Progenitor cell of endocrine pancreas (in vitro differentiated cells): ENCODE results near the gene TSTD2. TPM values are rescaled to one million over a fixed set of nuclear protein-coding genes. Genes with fewer than 3 reads are reported as not detected.

Experiments used
- DNase-seq: peaks from one replicate; pipeline ENCODE4 v3.0.0; 2021; ENCODE audit warnings: low spot score; ENCODE audit not compliant: unreplicated experiment
- H3K27ac Mint-ChIP-seq: 2 replicates; pipeline ENCODE4 v1.8.0; 2021; ENCODE audit warnings: mild to moderate bottlenecking, moderate library complexity, mixed read lengths
- H3K27me3 Mint-ChIP-seq: 2 replicates; pipeline ENCODE4 v1.8.0; 2021; ENCODE audit warnings: mixed read lengths
- H3K36me3 Mint-ChIP-seq: 2 replicates; pipeline ENCODE4 v1.8.0; 2022; ENCODE audit warnings: mixed read lengths; ENCODE audit not compliant: insufficient read depth
- H3K4me1 Mint-ChIP-seq: 2 replicates; pipeline ENCODE4 v1.8.0; 2021; ENCODE audit warnings: low read depth, mixed read lengths
- H3K4me3 Mint-ChIP-seq: 2 replicates; pipeline ENCODE4 v1.8.0; 2021; ENCODE audit warnings: low read depth, mild to moderate bottlenecking, moderate library complexity, mixed read lengths
- H3K9me3 Mint-ChIP-seq: 2 replicates; pipeline ENCODE4 v1.8.0; 2021; ENCODE audit warnings: low read depth, mixed read lengths
- CTCF ChIP-seq: fragments of 200-600 bp; sonication (generic); IDR thresholded peaks from one replicate; pipeline ENCODE4 v1.5.0; 2021; ENCODE audit warnings: antibody characterized with exemption, mild to moderate bottlenecking; ENCODE audit not compliant: unreplicated experiment
- long read RNA-seq: library from polyadenylated mRNA; unstranded; transcript quantifications from one replicate; pipeline ENCODE4 v2.0.0, GENCODE V29; 2020
- total RNA-seq: library from RNA; stranded (reverse); gene quantifications from 2 replicates; pipeline ENCODE4 v1.2.1, GENCODE V29; 2021

Gene TSTD2
- total RNA-seq: 44.7 and 45.7 TPM in 2 replicates
- long read RNA-seq, full-length matches to known transcripts: 67 of 86 reads
- long read RNA-seq, partial matches to known transcripts: 10 of 86 reads
- long read RNA-seq, other reads (novel, unspliced or antisense): 9 of 86 reads

DNA sequence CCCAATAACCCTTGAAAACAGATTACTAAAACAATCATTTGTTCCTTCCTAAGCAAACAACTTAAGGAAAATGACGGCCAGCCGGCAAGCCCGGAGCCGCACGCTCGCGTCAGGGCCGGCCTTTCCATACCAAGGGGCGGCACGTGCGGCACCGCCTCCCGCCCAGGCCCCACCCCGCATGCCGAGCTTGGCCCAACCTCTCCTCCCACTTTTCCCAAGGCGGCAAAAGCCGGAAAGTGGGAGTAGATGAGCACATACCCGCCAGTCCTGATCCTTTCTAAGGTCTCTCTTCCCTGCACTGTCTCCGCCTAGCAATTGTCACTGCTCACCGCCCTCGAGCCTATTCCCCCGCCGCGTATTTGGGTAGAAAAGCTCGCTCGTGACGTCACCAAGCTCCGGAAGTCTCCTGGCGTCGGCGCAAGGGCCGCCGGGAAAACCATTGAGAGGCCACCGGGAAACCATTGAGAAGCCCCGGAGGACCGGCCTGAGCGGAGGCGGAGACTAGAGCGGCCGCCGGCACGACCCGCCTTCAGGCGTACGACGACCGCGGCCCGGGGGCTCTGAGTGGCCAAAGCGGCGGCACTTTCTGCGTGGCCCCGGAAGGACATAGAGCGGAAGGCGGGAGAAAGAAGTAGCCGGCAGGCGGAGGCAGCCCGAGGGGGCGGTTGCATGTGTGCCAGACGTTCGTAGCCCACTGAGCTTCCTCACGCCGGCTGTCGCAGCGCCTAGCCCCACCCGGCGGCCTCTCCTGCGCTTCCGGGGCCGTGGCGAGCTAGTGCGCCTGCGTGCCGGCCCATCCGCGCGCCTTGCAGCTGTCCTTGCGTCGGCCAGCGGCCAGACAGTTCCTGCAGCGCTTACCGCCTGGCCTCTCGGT lies at the start of gene TSTD2, which contains the start of gene NCBP1:
Gene TSTD2 (minus strand): TSS at position 384 of the 874 bp plus-strand sequence. CDS start 5,806 bp downstream, outside the sequence.
Gene NCBP1 (plus strand): TSS at position 837 of the 874 bp plus-strand sequence. CDS start 61 bp downstream, outside the sequence.
- peak; percentile 87 for DNase-seq
- no peak for TF ChIP-seq CTCF
- H3K27ac Mint-ChIP-seq: peak within 1 kb of the TSS; percentile 100
- no peaks in the 10 kb centered on the region for H3K27me3 Mint-ChIP-seq
- peak within 1 kb of the TSS; percentile 94 for H3K4me3 Mint-ChIP-seq
- H3K9me3 Mint-ChIP-seq: no peaks in the 10 kb centered on the region
- H3K4me1 Mint-ChIP-seq: peaks cover 37% of the 10 kb centered on the region
- no peaks in the 10 kb centered on the region for H3K36me3 Mint-ChIP-seq

- no peak overlapping the region for H3K27ac Mint-ChIP-seq
- no peak for DNase-seq
- H3K4me3 Mint-ChIP-seq: no peak overlapping the region
- H3K4me1 Mint-ChIP-seq: no peaks in the 10 kb centered on the region
- H3K36me3 Mint-ChIP-seq: peaks cover 14% of the 10 kb centered on the region
- no peaks in the 10 kb centered on the region for H3K9me3 Mint-ChIP-seq
- no peaks in the 10 kb centered on the region for H3K27me3 Mint-ChIP-seq
- no peak for TF ChIP-seq CTCF
These were observed 49.1 kb upstream of the TSTD2 start for GRCh38 chr9:97682242-97682641.

DNA sequence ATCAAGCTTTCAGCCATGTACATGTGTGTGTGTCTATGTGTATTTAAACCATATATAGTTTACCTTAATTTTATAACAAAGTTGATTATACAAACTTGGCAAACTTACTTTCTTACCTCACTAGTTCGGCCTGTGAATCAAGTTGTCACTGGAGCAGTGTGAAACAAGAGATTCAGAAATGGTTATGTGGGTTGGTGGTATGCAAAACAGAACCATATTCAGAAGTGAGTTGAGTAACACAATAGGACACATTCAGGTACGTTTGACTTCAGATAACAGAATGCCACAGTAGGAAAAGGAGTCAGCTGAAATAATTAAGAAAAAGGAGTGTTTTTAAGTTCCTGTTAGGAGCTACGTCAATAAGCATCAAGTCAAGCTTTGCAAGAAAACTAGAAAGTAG lies 42.5 kb upstream of the TSTD2 start:
- Mint-ChIP-seq H3K27me3 (no peaks in the 10 kb centered on the region), H3K4me3 (no peak overlapping the region), H3K9me3 (no peaks in the 10 kb centered on the region), H3K27ac (peak overlapping the region; percentile 13), H3K4me1 (peaks cover 1% of the 10 kb centered on the region), H3K36me3 (peaks cover 22% of the 10 kb centered on the region)
- no peak for TF ChIP-seq CTCF
- no peak for DNase-seq

GRCh38 chr9:97673922-97674321 lies 40.8 kb upstream of the TSTD2 start:
- Mint-ChIP-seq H3K27me3 (no peaks in the 10 kb centered on the region), H3K36me3 (peaks cover 23% of the 10 kb centered on the region), H3K4me3 (no peak overlapping the region), H3K4me1 (peaks cover 1% of the 10 kb centered on the region), H3K9me3 (no peaks in the 10 kb centered on the region), H3K27ac (no peak overlapping the region)
- TF ChIP-seq CTCF: no peak
- no peak for DNase-seq

DNA sequence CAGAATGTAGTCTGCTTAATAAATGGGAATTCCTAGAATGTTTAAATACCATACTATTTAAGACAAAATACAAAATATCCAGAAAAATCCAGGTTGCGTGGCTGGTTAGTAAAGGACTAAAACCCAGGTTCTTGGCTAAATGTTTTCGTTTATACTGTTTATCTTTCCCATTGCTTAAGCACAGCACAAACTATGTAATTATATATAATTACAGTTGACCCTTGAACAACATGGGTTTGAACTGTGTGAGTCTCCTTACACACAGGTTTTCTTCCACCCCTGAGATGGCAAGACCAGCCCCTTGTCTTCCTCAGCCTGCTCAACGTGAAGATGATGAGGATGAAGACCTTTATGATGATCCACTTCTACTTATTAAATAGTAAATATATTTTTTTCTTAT lies 39.2 kb upstream of the TSTD2 start:
- Mint-ChIP-seq H3K27me3 (no peaks in the 10 kb centered on the region), H3K27ac (no peak overlapping the region), H3K36me3 (peaks cover 23% of the 10 kb centered on the region), H3K4me3 (no peak overlapping the region), H3K9me3 (no peaks in the 10 kb centered on the region), H3K4me1 (peaks cover 1% of the 10 kb centered on the region)
- no peak for TF ChIP-seq CTCF
- DNase-seq: no peak
